ENCODE measurements around the gene OR13C8. TPM values are rescaled to one million over a fixed set of nuclear protein-coding genes. Genes with fewer than 3 reads are reported as not detected.

Gene OR13C8
- total RNA-seq, 1 donor from 2014 or later, result not detected

- Histone ChIP-seq H3K36me3 (no peaks in the 10 kb centered on the region), H3K4me3 (no peak within 1 kb of the TSS), H3K9me3 (replicated peaks) (peaks cover 8% of the 10 kb centered on the region), H3K27ac (replicated peaks) (no peak within 1 kb of the TSS), H3K27me3 (ENCODE audit: low read depth) (no peaks in the 10 kb centered on the region), H3K4me1 (no peaks in the 10 kb centered on the region)
- intact Hi-C loops (cut with micrococcal nuclease), result no loop called here
- TF ChIP-seq CTCF (IDR thresholded peaks at IDR 0.05; ENCODE audit: borderline replicate concordance), result no peak
- no peak for DNase-seq
These were observed 49.1 kb downstream of the OR13C8 start, which contains the start of gene OR13C9 for GRCh38 chr9:104618104-104618503. OR13C9 (minus strand) TSS chr9:104618204; CDS start chr9:104618204, 0 bp downstream.

Other genes starting within 250 kb of the OR13C8 start
- gene OR13F1, start 64.9 kb upstream of the OR13C8 start, total RNA-seq, result not detected
- not detected for gene OR13C4, start 42.0 kb upstream of the OR13C8 start, total RNA-seq
- not detected for gene OR13C3, start 32.3 kb upstream of the OR13C8 start, total RNA-seq
- not detected for gene OR13C5, start 30.2 kb downstream of the OR13C8 start, total RNA-seq
- gene OR13C2, start 36.5 kb downstream of the OR13C8 start, total RNA-seq, result not detected
- gene OR13C9, start 49.0 kb downstream of the OR13C8 start, total RNA-seq, result not detected
- gene OR13D1, start 125.3 kb downstream of the OR13C8 start, total RNA-seq, result not detected
- gene NIPSNAP3A, start 178.5 kb downstream of the OR13C8 start, total RNA-seq, result 25.3 TPM
- 34.0 TPM for gene NIPSNAP3B, start 195.0 kb downstream of the OR13C8 start, total RNA-seq

Data from left ventricle myocardium inferior (tissue), 1 donor.